GM19438 (cell line): Measurements from ENCODE around the gene GOLGA6L7.
"Not testable (repeated sequence)": the region's sequence is repeated elsewhere in the genome, so short reads cannot be mapped to it uniquely, and the experiment has no call there.

Source experiments
- ATAC-seq: cut with Tn5 transposase; IDR thresholded peaks from one replicate; pipeline ENCODE4 v1.9.1; 2021; ENCODE audit warnings: low read depth; ENCODE audit not compliant: unreplicated experiment

GOLGA6L7 gene, protein sequence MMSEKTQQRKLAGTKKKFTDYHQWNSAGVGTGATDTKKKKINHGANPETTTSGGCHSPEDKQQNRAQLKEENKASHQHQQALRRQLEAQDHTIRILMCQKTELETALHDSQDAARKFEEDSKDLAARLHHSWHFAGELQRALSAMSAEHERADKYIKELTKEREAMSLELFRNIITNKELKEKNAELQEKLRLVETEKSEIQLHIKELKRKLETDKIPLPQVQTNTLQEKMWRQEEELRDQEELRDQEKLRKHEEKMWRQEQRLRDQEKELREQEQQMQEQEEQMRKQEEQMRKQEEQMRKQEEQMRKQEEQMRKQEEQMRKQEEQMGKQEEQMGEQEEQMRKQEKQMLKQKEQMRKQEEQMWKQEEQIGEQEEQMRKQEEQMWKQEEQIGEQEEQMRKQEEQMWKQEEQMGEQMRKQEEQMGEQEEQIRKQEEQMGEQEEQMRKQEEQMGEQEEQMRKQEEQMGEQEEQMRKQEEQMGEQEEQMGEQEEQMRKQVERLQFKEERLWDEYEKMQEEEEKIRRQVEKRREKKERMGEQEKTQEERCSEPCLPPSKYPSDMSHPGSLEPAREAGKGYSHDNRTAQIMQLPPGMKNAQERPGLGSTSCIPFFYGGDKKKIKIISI

DNA sequence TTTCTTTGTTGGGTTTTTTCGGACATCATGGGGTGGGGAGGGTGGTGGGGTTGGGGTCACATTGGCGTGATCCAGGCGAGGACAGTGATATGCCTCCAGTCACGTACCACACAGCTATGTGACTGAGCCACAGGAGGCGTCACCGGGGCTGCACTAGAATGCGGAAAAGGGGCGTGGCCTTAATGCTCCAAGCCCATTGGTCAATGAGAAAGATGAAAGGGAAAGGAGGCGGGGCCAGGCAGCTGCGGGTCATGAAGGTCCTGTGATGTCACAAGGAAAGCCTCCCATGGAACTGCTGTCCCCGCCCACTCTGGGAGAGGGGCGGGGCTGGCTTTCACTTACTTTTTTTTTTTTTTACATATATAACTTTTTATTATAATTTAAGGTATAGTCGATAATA, at the start of gene GOLGA6L7:
Gene GOLGA6L7, minus strand, starts transcription at position 124 of the 400 bp plus-strand sequence. Its CDS starts 95 bp downstream, at position 29.
- ATAC-seq: not testable (repeated sequence)

DNA sequence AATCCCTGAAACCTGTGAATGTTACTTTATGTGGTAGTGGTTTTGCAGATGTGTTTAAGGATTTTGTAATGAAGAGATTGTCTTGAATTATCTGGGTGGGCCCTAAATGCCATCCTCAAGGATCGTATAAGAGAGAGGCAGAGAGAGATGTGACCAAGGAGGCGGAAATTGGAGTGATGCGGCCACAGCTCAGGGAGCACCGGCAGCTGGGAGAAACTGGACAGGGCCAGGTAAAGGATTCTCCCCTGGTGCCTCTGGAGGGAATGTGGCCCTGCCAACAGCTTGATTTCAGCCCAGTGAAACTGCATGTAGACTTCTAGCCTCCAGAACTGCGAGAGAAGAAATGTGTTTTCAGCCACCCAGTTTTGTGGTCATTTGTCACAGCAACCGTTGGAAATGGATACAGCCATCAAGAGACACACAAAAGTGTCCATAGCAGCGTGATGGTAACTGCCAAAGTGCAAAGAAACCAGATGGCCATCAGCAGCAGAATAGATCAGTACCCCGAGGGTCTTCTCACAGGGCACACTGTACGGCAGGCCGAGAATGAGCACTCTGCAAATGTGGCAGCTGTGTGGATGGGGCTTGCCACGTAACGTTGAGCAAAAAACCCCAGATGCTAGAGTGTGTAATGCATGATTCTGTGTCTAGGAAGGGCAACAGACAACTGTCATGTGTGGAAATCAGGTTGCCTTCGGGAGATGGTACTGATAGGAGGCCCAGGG, 49.6 kb upstream of the GOLGA6L7 start:
- ATAC-seq: no peak

DNA sequence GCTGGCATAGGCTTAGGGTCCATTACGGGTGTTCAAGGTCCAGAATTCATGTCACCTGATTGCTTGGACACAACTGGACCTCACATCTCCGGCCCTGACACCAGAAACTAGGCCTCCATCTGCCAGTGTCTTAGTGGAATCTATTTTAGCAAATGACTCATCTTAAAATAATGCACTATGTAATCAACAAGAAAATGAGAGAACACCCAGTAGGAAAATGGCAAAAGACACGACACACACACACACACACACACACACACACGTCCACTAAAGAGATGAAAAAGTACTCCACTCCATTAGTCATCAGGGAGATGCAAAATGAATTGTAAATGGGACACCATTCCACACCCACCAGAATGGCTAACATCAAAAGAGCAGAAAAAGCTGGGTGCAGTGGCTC, 48.5 kb upstream of the GOLGA6L7 start:
- no peak for ATAC-seq

DNA sequence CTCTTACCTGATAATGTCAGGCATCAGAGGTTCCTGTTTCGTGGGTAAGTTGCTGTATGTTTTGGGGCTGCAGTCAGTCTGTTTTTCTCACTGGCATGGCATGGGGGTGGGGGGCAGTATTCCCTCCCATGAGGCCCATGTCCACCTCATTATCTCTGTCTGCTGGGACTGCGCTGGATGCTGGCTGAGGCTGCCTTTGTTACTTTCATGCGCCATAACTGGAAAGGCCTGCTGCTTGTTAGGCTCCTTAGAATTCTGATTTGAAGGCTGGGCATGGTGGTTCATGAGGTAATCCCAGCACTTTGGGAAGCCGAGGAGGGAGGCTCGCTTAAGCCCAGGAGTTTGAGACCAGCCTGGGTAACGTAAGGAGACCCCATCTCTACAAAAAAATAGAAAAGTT, 47.1 kb upstream of the GOLGA6L7 start:
- ATAC-seq: no peak

DNA sequence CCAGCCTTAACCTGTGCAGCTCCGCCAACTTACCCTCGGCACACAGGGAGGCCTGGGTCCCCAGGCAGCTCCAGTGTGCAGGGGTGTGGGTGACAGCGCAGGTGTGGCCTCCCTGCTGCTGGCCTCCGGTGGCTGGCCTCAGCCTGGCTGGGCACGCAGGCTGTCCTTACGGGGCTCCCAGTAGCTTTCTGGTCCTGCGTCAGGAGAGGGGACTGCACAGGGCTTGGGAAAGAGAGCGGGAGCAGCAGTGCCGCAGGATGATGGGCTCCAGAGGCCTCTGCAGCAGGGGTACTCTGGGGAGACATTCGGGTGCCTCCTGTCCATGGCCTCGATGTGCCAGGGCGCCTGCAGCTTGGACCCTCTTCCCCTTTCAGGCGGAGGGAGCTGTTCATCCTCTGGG, 46.7 kb upstream of the GOLGA6L7 start:
- no peak for ATAC-seq

DNA sequence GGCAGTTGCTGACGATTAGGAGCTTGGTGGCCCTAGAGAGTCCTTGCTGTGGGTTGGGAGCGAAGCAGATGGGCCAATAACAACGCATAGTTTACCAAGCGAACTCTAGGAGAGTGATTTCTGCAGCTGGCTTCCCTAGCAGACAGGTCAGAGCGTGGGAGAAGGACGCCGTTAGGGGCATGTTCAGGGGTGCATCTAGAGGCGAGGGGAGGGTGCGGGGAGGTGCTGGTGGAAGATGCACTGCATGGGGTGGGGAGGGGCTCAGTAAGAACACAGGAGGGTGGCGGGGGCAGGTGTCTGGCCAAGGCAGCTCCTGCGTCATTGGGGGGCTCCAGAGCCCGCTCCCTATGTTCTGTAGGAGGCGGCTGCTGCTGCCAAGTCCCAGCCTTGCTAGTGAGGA, 46.2 kb upstream of the GOLGA6L7 start:
- ATAC-seq: no peak

DNA sequence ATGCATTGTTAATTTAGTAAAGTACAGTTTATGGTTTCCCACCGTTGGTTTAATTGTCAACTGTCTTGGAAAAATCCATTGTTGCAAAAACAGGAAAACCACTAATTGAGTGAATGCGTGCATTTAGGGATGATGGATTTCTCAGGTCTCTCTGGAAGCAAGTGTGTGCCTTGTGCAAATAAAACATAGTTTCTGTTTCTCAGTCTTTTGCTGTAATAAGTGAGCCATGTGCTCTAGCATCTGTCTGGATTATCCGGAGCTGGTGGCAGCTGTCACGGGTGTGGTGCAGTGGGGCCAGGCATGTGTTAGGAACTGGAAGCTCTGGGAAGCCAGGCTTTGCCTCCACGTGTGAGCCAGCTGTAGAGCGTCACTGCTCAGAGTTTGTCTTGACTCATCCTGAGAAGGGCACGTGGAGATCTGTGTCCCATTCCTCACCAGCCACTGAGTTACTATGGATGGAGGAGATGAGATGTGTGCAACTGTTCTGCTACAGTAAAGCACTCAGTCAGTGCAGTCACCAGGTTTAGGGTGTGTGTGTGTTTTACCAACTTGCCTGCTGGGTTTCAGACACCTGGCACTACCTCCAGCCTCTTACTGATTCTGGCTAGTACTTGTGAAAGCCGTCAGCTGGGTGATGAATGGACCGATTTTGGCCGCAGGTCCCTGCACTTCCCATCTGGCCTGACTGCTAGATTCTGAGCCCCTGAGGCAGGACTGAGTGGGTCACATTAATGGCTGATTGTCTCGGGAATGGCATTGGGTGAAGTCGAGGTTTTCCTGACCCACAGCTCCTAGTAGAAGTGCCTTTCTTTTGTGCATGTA, 44.6 kb upstream of the GOLGA6L7 start:
- ATAC-seq: no peak

DNA sequence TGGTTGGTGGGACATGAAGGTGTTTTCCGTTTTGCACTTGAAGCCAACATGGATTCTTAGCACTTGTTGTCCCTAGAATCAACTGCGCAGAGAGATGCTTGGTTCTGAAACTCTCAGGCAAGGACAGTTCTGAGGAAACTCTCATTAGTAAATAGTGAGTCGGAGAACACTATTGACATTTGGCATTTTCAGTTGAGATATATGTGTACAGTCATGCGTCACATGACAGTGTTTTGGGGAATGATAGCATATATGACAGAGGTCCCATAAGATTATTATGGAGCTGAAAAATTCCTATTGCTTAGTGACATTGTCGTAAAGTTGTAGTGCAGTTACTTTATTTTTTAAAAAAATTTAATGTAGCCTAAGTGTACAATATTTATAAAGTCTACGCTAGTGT, 43.1 kb upstream of the GOLGA6L7 start:
- ATAC-seq: no peak

DNA sequence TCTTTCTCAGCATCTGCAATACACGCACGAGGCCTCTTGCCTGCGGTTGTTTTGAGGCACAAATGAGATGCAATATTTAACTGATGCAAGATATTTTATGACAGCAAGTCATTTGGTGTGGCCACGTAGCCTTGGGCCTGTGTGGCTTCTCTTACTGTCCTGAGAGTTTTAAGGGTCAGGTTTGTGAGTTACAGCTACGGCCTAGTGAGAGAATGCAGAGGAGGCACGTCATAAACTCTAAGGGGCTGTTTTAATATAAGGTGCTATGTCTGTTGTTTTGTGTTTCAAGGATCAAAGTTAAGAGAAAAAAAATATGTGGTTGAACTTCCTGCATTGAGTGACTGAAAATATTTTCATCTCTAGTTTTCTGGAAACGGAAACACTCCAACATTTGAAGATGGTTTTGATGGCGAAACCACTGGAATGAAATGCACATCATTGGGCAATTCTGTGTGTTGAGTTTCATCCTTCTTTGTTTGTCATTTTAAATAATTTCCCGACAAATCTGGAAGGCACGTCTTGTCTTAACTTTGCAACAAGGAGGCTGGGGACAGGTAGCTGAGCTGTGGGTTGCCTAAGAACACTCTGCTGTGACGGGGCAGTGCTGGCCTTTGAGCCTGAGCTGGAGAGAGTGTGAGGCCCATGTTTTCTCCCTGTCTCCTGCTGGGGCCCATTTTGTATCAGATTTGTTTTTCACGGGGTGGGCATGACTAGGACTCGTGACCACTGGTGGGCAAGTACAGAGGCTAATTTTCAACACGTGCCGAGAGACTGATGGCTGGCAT, 42.5 kb upstream of the GOLGA6L7 start:
- no peak for ATAC-seq

DNA sequence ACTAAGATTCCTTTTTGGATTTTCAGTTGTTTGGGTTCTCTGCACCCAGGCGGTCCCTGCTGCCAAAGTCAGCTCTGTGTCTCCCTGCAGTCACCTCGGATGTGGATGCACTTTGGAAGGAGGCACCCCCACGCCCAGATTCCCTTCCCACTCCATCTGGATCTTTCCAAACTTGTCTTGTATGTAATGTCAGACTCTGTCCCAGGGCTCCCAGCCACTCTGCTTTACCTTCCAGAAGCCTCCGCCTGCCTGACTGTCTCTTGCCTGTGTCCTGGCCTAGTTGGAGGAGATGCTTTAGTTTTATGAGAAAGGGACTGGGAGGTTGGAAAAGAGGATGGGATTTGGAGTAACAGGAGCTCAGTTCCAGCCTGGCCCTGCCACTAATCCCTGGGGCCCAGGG, 41.8 kb upstream of the GOLGA6L7 start:
- not testable (repeated sequence) for ATAC-seq

DNA sequence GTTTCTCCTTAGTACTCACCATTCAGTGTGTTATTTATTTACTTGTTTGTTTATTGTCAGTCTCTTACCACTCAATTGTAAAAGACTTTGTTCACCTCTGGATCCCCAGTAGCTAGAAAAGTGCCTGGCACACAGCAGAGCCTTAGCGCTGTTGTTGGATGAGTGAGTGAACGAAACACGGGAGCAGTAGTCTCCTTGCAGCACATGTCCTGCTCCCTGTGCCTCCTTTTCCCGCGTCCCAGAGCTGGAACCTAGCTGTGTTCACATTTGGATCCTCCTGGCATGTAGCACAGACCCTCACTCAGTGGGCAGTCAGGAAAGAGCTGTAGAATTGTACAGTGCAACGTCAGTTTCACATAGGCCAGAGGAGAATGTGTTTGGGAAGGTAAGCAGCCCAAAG, 41.4 kb upstream of the GOLGA6L7 start:
- ATAC-seq: not testable (repeated sequence)

DNA sequence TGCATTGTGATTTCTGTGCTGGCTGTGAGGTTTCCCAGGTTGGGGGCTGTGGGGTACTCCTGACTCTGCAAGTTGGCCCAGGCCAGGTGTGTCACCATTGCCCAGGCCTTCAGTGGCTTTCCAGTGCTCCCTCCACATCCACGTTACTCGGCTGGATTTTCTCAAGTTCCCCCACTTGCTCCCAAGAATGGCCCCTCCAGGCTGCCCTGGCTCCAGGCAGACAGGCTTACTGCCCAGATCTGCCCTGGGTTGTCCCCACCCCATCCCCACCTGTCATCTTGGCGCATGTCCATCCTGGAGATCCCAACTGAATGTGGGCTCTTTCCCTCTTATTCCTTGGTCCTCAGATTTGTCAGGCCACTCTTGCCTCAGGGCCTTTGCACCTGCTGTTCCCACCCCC, 40.9 kb upstream of the GOLGA6L7 start:
- no peak for ATAC-seq

DNA sequence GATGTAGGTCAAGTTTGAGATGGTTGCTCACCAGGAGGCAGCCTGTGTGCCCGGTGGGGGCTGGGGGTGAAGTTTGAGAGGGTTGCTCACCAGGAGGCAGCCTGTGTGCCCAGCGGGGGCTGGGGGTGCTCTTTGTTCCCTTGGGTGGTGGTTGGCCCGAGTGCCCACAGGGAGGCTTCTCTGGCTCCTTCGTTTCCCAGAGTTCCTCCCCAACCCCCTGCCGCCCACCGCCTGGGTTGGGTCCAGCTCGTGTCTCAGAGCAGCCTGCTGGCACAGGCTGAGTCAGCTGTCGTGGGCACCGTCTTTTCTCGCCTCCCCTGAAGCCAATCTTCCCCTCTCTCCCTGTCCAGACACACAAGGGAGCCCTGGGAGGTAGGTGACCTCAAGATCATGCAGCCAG, 40.5 kb upstream of the GOLGA6L7 start:
- ATAC-seq: no peak

DNA sequence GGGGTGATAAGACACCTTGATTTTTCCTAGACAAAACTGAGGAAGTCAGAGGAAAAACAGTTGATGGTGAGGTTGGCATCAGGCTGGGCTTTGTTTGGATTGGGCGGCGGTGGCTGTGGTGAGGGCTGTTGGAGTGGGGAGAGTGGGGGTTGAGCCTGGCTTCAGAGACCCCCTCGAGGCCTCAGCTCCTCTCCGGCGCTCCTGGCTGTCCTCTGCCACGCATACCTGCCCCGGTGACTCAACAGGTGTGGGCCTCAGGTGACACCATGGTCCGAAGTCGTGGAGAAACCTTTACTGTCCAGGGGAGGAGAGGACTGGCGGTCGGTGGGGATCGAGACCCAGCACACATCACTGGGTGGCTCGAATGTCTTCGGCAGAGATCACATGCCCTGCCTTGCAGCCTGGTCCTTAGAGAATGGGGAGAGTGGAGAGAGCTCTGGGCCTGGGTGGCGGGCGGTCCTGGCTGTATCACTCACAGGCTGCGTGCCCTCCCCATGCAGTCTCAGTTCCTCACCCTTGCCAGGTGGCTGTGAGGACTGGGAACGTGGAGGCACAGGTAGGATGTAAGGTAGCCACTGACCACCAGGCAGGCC, 40.0 kb upstream of the GOLGA6L7 start:
- no peak for ATAC-seq

DNA sequence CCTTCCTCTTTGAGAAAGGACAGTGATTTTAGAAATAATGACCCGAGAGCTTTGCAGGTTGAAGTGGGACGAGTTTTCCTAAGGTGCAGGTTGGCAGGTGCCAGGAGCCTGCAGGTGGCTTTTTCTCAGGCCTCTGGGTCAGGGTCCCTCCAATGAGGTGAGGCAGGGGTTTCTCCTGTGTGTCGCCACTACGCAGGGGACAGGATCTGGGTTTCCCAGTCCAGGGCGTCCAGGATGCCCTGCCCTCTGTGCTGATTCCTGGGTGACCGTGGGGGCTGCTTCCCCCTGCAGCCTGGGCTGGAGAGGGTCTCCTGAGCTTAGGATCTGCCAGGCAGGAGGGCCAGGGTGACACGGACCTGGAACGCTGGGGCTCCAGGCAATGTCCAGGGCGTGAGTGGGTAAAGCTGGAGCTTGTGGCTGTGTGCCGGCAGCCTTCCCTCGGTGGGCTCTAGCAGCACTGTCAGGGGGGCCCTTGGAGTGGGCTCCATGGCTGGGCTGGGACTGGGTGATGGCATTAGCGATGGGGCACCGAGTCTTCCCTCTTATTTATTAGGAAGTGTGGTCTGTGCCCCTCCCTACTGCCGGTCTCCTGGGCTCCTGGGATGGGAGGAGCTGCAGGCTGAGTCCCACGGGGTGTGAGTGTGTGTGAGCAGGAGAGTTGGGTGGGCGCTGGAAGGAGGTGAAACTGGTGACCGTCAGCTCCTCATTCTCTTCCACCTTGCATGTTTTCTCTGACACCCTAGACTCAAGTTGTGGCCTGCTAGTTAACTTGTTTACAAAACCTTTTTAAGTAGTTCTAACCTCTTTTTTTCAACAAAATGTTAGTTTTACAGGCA, 39.1 kb upstream of the GOLGA6L7 start:
- no peak for ATAC-seq

DNA sequence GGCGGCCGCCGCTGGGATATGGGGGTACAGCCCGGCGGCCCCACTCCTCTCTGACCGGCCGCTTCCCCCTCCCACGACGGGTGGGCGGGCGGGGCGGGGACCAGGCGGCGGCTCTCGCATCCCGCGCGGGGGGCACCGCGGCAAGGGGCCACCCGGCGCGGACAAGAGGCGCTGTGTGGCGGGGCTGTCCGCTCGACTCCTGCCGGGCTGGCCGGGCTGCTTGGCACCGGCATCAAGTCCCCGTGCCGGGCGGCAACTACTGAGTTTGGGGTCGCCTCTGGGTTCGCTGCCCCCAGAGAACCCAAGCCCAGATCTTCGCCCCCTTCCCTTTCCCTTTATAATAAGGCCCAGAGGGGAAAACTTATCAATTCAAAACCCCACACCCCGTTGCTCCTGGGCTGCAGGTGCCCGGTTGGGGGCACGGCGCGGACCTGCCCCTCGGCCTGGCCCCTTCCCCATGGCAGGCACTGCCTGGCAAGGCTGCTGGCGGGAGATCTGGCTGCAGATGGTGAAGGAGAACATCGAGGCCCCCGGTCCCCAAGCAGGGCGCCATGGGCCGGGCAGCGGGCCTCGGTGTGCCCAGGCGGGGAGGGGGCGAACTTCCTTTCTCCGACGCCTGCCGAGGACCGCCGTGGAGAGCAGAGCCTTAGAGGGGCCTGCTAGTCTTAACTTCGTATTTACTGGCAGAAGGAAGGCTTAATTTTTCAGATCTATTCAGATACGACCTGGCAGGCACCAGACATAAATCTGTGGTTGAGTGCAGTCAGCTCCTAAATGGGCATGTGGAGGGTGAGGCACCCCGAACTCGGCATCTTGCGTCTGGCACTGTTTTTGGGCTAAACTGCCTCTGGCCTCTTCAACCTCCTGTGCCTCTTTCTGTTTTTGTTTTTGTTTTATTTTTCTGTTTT, 38.2 kb upstream of the GOLGA6L7 start:
- ATAC-seq: no peak

DNA sequence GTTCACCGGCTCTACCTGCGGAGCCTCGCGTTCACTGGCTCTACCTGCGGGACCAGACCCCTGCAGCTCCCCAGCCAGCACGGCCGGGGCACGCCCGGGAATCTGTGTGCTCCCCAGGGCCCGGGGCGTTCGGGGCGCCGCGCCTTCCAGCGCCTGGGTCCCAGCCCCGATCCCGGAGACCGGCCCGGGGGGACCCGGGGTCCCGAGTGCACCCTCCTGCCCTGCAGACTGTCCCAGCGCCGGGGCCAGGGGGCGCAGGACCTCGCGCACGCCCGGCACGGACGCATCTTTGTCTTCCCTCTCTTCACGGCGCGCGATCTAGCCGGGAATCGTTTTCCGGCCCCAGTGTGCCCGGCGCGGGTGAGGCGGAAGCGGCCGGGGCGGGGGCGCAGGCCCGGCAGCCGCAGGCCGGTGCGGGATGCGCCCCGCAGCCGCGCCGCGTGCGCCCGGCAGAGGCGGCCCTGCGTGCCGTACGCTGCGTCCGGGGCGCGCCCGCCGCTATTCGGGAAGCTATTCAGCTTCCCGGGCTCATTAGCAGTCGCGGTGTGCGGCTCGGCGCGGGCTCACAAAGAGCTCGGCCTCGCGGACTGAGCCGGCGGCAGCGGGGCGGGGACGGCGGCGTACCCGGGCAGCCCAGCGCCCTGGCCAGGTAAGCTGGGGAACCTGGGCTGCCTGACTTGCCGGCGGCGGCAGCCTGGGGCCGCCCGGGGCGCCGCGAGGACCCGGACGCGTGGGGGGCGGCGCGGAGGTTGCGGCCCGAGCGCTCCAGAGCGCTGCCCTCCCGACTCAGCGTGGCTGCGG, 37.4 kb upstream of the GOLGA6L7 start, which contains the start of gene APBA2:
Gene APBA2, plus strand, starts transcription at position 345 of the 801 bp plus-strand sequence. CDS start 167,911 bp downstream, outside the sequence.
- no peak for ATAC-seq
